DOHH2 (cell line): ENCODE data around the gene POLDIP3.

Source experiments
- H3F3A ChIP-seq: fragments of 200-600 bp; sonication (generic), shearing (Covaris generic); 2 replicates; pipeline ENCODE4 v1.6.0; 2016; ENCODE audit warnings: antibody characterized with exemption, mild to moderate bottlenecking; ENCODE audit not compliant: control insufficient read depth, insufficient read depth
- H3K27ac ChIP-seq: fragments of 200-600 bp; sonication (generic); 2 replicates; pipeline ENCODE4 v1.5.1; 2014; ENCODE audit warnings: low read depth, mild to moderate bottlenecking, low read length, moderate library complexity
- H3K27me3 ChIP-seq: fragments of 200-600 bp; sonication (generic); 2 replicates; pipeline ENCODE4 v1.6.1; 2014; ENCODE audit warnings: mild to moderate bottlenecking, low read length, mixed read lengths; ENCODE audit not compliant: control insufficient read depth
- H3K36me3 ChIP-seq: fragments of 200-600 bp; sonication (generic); 2 replicates; pipeline ENCODE4 v1.6.1; 2014; ENCODE audit warnings: mild to moderate bottlenecking, low read length, moderate library complexity, mixed read lengths; ENCODE audit not compliant: control insufficient read depth
- H3K4me1 ChIP-seq: fragments of 200-600 bp; sonication (generic); 2 replicates; pipeline ENCODE4 v1.6.1; 2014; ENCODE audit warnings: mild to moderate bottlenecking, low read length, mixed read lengths; ENCODE audit not compliant: control insufficient read depth
- H3K4me2 ChIP-seq: fragments of 200-600 bp; sonication (generic); 2 replicates; pipeline ENCODE4 v1.6.0; 2014; ENCODE audit warnings: mild to moderate bottlenecking, low read length, moderate library complexity
- H3K4me3 ChIP-seq: fragments of 200-600 bp; sonication (generic); 2 replicates; pipeline ENCODE4 v1.5.1; 2014; ENCODE audit warnings: mild to moderate bottlenecking, low read length, mixed read lengths
- H3K79me2 ChIP-seq: fragments of 200-600 bp; sonication (generic); 2 replicates; pipeline ENCODE4 v1.6.1; 2014; ENCODE audit warnings: mild to moderate bottlenecking, low read length, mixed read lengths; ENCODE audit not compliant: control insufficient read depth
- H3K9me2 ChIP-seq: fragments of 200-600 bp; sonication (generic); replicated peaks from 2 replicates; pipeline ENCODE4 v1.6.1; 2014; ENCODE audit warnings: mild to moderate bottlenecking, low read length, mixed read lengths; ENCODE audit not compliant: control insufficient read depth
- H3K9me3 ChIP-seq: fragments of 200-600 bp; sonication (generic); 2 replicates; pipeline ENCODE4 v1.6.1; 2014; ENCODE audit warnings: antibody characterized with exemption, low read length, mixed read lengths; ENCODE audit not compliant: control insufficient read depth, insufficient read depth
- H4K20me1 ChIP-seq: fragments of 200-600 bp; sonication (generic); 2 replicates; pipeline ENCODE4 v1.6.0; 2014; ENCODE audit warnings: low read depth, mild to moderate bottlenecking, antibody characterized with exemption, low read length, moderate library complexity; ENCODE audit not compliant: control insufficient read depth, insufficient read depth
- CTCF ChIP-seq: fragments of 200-600 bp; sonication (generic); IDR thresholded peaks from one replicate; pipeline ENCODE4 v1.5.1; 2014; ENCODE audit warnings: antibody characterized with exemption, mild to moderate bottlenecking, low read depth, low read length; ENCODE audit not compliant: poor library complexity, severe bottlenecking
- EZH2phosphoT487 ChIP-seq: fragments of 200-600 bp; sonication (generic); IDR thresholded peaks from 2 replicates; pipeline ENCODE4 v1.6.1; 2017; ENCODE audit warnings: borderline replicate concordance, mild to moderate bottlenecking, antibody characterized with exemption, low read length, moderate library complexity, mixed read lengths

Gene POLDIP3

GRCh38 chr22:42596336-42596735 lies 18.3 kb downstream of the POLDIP3 start:
- H3K4me1 ChIP-seq, result peaks cover 3% of the 10 kb centered on the region; the same call in 1 of the 2 replicates
- H4K20me1 ChIP-seq, result no peaks in the 10 kb centered on the region
- H3K9me2 ChIP-seq, result no peaks in the 10 kb centered on the region
- no peak for TF ChIP-seq CTCF
- TF ChIP-seq EZH2phosphoT487, result no peak
- no peak overlapping the region for H3K4me3 ChIP-seq
- H3K4me2 ChIP-seq, result no peak overlapping the region
- H3K27ac ChIP-seq, result no peak overlapping the region
- H3K36me3 ChIP-seq, result peaks cover 87% of the 10 kb centered on the region
- no peaks in the 10 kb centered on the region for H3K9me3 ChIP-seq
- H3K79me2 ChIP-seq, result peaks cover 18% of the 10 kb centered on the region
- no peaks in the 10 kb centered on the region for H3K27me3 ChIP-seq
- H3F3A ChIP-seq, result no peaks in the 10 kb centered on the region

- Histone ChIP-seq H3K9me2 (no peaks in the 10 kb centered on the region), H3K27ac (no peak overlapping the region), H4K20me1 (no peaks in the 10 kb centered on the region), H3K4me2 (no peak overlapping the region), H3F3A (no peaks in the 10 kb centered on the region), H3K4me1 (peaks cover 3% of the 10 kb centered on the region; the same call in 1 of the 2 replicates), H3K27me3 (no peaks in the 10 kb centered on the region), H3K9me3 (no peaks in the 10 kb centered on the region), H3K79me2 (peaks cover 19% of the 10 kb centered on the region), H3K4me3 (no peak overlapping the region), H3K36me3 (peaks cover 87% of the 10 kb centered on the region)
- TF ChIP-seq CTCF (no peak), EZH2phosphoT487 (no peak)
Measured at GRCh38 chr22:42595434-42595833, 19.2 kb downstream of the POLDIP3 start.

DNA sequence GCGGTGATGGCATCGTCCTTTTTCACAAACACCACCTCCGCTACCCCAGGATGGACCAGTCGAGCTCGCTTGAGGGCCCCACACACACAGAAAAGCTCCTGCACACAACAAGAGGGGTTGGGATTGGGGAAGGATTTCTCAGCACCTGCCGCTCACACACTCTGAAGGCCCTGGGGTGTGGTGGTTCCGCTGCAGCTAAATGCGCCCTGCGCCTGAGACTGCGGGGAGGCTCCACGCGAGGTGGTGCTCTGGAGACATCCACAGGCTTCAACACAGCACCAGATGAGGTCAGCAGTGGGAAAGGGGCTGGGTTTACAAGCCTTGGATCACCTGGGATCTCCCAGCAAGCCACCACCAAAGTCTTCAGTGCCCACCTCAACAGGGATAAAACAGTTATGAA lies 22.7 kb downstream of the POLDIP3 start:
- H3F3A ChIP-seq, result no peaks in the 10 kb centered on the region
- peaks cover 88% of the 10 kb centered on the region for H3K36me3 ChIP-seq
- peaks cover 19% of the 10 kb centered on the region for H3K4me1 ChIP-seq
- no peak for TF ChIP-seq EZH2phosphoT487
- TF ChIP-seq CTCF, result no peak
- H3K9me2 ChIP-seq, result no peaks in the 10 kb centered on the region
- peaks cover 5% of the 10 kb centered on the region for H3K79me2 ChIP-seq
- H3K4me3 ChIP-seq, result no peak overlapping the region
- H4K20me1 ChIP-seq, result no peaks in the 10 kb centered on the region
- H3K9me3 ChIP-seq, result no peaks in the 10 kb centered on the region
- no peaks in the 10 kb centered on the region for H3K27me3 ChIP-seq
- H3K4me2 ChIP-seq, result no peak overlapping the region
- no peak overlapping the region for H3K27ac ChIP-seq
